GM12874 (cell line): ENCODE data around the gene FBXL17.

ENCODE experiments used
- TF ChIP-seq, protein P1 (sequence below): IDR thresholded peaks from 2 replicates; pipeline ENCODE4 v1.5.1; 2011; ENCODE audit warnings: low read depth, mild to moderate bottlenecking, control low read depth, low read length, moderate library complexity; ENCODE audit not compliant: insufficient read depth

FBXL17 gene

DNA sequence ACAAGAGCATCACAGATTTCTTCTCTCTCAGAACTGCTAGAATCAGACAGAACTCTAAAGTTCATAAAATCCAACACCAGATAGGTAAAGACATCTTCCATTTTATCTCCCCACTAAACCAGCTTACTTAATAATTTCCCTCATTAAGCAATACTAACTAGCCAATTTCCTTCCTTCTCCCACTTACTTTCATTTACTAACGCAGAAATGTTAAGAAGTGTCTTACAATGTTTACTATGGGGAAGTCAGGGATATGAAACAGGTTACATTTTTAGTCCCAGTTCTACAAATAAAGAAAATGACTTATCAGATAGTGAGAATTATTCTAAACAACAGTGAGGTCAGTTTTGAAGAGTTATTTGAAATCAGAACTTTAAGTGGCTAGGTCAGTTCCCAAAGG, 236.5 kb downstream of the FBXL17 start:
- TF ChIP-seq, protein P1, sequence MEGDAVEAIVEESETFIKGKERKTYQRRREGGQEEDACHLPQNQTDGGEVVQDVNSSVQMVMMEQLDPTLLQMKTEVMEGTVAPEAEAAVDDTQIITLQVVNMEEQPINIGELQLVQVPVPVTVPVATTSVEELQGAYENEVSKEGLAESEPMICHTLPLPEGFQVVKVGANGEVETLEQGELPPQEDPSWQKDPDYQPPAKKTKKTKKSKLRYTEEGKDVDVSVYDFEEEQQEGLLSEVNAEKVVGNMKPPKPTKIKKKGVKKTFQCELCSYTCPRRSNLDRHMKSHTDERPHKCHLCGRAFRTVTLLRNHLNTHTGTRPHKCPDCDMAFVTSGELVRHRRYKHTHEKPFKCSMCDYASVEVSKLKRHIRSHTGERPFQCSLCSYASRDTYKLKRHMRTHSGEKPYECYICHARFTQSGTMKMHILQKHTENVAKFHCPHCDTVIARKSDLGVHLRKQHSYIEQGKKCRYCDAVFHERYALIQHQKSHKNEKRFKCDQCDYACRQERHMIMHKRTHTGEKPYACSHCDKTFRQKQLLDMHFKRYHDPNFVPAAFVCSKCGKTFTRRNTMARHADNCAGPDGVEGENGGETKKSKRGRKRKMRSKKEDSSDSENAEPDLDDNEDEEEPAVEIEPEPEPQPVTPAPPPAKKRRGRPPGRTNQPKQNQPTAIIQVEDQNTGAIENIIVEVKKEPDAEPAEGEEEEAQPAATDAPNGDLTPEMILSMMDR, result no peak

DNA sequence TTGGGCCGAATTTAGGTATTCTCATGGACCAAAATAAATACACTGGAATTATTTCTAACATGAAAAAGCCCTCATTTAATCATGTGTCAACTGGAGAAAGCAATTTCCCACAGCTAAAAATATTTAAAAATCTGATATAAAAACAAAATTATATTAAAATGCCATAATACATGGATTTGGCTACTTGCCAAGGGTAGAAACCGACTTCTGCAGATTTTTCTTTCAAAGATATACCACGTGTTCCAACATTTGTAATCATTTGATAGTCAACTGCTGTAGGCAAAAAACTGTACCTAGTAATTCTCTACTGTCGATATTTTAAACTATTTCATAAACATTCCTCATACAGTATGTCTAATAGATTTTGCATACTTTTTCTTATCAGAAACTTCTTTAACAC, 237.6 kb downstream of the FBXL17 start:
- TF ChIP-seq, protein P1, result no peak

GRCh38 chr5:108143581-108143980, 238.3 kb downstream of the FBXL17 start:
- TF ChIP-seq, protein P1, result no peak

- TF ChIP-seq, protein P1, result no peak
Measured at GRCh38 chr5:108141676-108142075, 240.2 kb downstream of the FBXL17 start.

GRCh38 chr5:108136493-108136892, 245.4 kb downstream of the FBXL17 start:
- TF ChIP-seq, protein P1, result no peak

- TF ChIP-seq, protein P1, result no peak
Measured at GRCh38 chr5:108129129-108129528, 252.8 kb downstream of the FBXL17 start.

DNA sequence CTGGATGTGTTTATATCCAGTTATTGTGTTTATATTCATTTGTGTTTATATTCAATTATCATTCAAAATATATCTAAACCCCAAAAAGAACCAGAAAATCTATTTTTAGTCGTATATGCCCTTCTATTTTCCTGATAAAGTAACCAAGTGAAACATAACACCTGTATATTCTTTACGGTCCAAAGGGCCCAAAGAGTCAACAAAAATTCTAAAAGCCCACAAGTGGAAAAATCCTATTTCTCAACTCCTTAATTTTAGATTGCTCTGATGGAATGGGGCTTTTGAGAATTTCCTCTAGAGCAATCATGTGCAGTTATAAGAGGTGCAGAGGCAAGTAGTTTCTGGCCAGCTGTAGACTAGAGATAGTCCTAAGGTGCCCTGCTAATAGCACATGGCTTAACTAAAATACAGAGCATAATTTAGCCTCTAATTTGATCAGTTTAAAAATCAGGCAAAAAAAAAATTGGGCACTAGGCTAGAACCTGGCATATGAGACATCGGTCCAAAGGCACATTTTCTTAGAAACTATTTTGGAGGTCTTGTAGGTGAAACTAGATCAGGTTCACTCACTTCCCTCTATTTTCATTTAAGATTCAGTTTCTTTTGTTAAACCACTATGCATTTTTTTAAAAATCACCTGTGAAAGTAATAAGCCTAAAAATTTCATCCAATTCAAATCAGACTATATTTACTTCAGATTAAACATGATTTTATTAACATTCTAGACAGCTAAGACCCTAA, 256.0 kb downstream of the FBXL17 start:
- TF ChIP-seq, protein P1, result no peak
